Measurements from ENCODE around the gene MARCHF11.

MARCHF11 gene

DNA sequence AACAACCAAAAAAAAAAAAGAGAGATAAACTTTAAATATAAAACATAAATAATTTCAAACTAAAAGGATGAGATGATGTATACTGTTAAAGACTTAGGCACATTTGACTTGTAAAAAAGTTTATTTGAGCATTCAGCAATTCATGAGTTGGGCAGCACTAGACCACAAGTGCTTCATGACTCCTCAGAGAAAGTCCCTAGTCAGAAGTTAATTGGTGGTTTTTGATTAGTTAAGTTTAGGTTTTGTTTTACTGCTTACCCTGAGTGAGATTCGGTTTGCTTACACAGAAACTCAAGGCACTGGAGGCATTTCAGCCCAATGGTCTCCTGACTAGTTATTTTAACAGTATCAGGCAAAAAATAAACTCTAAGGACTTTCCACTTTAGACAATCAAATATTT lies 129.2 kb downstream of the MARCHF11 start:
- no peak overlapping the region for H3K27ac ChIP-seq (ENCODE audit: low read depth, low read length)
- no peaks in the 10 kb centered on the region for H3K9me3 ChIP-seq (ENCODE audit: low read length)
- no peaks in the 10 kb centered on the region for H3K4me1 ChIP-seq (ENCODE audit: insufficient read depth, low read length)
- no peak overlapping the region for H3K9ac ChIP-seq (ENCODE audit: low read length)
- H3K36me3 ChIP-seq (ENCODE audit: insufficient read depth, low read length), result no peaks in the 10 kb centered on the region
- no peaks in the 10 kb centered on the region for H3K27me3 ChIP-seq (ENCODE audit: control insufficient read depth in 1 of 2, insufficient read depth in 2 of 2, low read length in 2 of 2)
- H3K4me3 ChIP-seq (ENCODE audit: low read depth in 1 of 2, low read length in 2 of 2), result no peak overlapping the region

DNA sequence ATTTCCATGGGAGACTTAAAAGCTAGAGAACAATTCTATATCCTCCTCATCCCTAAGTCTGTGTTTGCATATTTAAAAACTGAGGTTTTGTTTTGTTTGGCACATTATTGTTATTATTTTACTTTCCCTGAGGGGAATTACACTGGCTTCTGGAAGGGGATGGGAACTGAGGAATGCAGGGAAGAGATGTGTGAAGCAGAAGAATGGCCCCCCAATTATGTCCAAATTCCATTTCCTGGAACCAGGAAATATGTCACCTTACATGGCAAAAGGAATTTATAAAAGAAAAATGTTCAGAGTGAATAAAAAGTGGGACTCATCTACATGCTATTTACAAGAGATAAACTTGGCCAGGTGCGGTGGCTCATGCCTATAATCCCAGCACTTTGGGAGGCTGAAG lies 129.8 kb downstream of the MARCHF11 start:
- Histone ChIP-seq H3K4me1 (ENCODE audit: insufficient read depth, low read length) (no peaks in the 10 kb centered on the region), H3K4me3 (ENCODE audit: low read depth in 1 of 2, low read length in 2 of 2) (no peak overlapping the region), H3K27me3 (ENCODE audit: control insufficient read depth in 1 of 2, insufficient read depth in 2 of 2, low read length in 2 of 2) (no peaks in the 10 kb centered on the region), H3K9ac (ENCODE audit: low read length) (no peak overlapping the region), H3K36me3 (ENCODE audit: insufficient read depth, low read length) (no peaks in the 10 kb centered on the region), H3K9me3 (ENCODE audit: low read length) (no peaks in the 10 kb centered on the region), H3K27ac (ENCODE audit: low read depth, low read length) (no peak overlapping the region)

DNA sequence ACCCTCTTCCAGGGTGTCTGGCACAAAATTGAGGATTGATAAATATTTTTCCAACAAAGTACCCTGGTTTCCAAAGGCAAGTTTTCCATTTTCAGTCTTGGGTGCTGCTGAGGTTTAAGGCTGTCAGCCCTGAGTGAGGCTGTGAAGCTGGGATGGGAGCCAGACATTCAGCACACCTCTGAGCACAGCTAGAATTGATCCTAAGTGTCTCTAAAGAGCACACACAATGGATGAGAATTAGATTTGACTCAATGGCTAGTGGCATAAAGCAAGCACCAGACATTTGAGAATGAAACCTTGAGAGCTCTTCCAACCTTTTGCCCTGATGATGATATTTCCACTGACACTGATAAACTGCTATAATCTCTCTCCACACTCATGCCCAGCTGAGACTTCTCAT lies 131.5 kb downstream of the MARCHF11 start:
- Histone ChIP-seq H3K4me1 (ENCODE audit: insufficient read depth, low read length) (no peaks in the 10 kb centered on the region), H3K9me3 (ENCODE audit: low read length) (no peaks in the 10 kb centered on the region), H3K27me3 (ENCODE audit: control insufficient read depth in 1 of 2, insufficient read depth in 2 of 2, low read length in 2 of 2) (no peaks in the 10 kb centered on the region), H3K4me3 (ENCODE audit: low read depth in 1 of 2, low read length in 2 of 2) (no peak overlapping the region), H3K9ac (ENCODE audit: low read length) (no peak overlapping the region), H3K36me3 (ENCODE audit: insufficient read depth, low read length) (no peaks in the 10 kb centered on the region), H3K27ac (ENCODE audit: low read depth, low read length) (no peak overlapping the region)

DNA sequence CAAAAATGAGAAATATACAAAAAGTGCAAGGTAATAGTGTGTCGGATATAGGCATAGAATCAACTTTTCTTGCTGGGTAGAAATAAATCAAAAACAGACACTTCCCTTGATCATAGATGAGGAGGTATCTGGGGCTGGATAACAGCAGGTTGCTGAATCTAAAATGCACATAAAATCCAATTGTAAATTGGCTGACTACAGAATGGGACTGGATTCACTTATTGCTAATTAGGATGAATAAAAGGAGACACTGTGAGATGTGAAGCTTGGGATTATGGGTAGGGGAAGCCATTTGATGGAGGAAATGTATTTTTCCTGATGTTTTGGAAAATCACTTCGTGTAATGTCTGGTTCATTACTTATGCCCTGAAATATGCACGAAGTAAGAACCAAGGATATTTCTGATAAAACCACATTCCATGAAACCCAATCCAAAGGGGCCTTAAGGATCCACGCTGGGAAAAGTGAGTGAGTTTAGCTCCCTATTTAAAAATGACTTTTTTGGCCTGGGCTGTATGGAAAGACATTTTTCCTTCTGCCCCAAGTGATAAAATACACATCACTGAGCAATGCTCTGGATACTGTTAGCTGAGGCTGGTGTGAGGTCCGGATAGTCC lies 136.1 kb downstream of the MARCHF11 start:
- H3K27me3 ChIP-seq (ENCODE audit: control insufficient read depth in 1 of 2, insufficient read depth in 2 of 2, low read length in 2 of 2), result no peaks in the 10 kb centered on the region
- no peak overlapping the region for H3K27ac ChIP-seq (ENCODE audit: low read depth, low read length)
- H3K9ac ChIP-seq (ENCODE audit: low read length), result no peak overlapping the region
- no peaks in the 10 kb centered on the region for H3K9me3 ChIP-seq (ENCODE audit: low read length)
- no peak overlapping the region for H3K4me3 ChIP-seq (ENCODE audit: low read depth in 1 of 2, low read length in 2 of 2)
- no peaks in the 10 kb centered on the region for H3K4me1 ChIP-seq (ENCODE audit: insufficient read depth, low read length)
- no peaks in the 10 kb centered on the region for H3K36me3 ChIP-seq (ENCODE audit: insufficient read depth, low read length)

DNA sequence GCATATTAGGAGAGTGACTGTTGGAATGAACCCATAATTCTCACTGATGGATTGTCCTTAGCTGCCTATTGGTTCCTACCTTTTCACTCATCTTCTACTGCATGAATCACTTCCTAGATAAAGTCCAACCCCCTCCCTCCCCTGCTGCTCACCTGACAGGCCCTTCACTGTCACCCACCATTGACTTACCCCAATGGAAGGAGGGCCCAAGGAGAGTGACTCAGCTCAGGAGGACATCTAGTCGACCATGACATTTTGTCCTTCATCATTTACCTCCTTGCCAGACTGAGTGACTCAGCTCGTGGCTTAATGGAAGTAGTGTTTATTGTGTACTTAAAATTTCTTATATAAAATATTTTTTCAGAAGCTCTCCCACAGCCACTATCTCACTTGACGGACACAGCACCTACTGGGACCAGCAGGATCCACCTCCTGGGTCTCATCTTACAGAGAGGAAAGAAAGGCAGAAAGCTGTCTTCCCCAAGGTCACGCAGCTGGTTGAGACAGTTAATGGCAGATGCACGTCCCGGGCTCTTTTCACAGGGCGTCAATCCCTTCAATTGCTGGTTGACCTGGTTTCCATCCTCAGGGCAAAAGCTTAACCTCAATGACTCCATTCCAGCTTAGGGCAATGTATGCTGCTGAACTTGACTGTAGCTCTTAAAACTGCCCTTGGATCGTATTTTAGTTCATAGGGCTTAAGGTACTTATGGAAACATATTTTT lies 142.3 kb downstream of the MARCHF11 start:
- Histone ChIP-seq H3K4me3 (ENCODE audit: low read depth in 1 of 2, low read length in 2 of 2) (no peak overlapping the region), H3K27me3 (ENCODE audit: control insufficient read depth in 1 of 2, insufficient read depth in 2 of 2, low read length in 2 of 2) (no peaks in the 10 kb centered on the region), H3K36me3 (ENCODE audit: insufficient read depth, low read length) (no peaks in the 10 kb centered on the region), H3K9me3 (ENCODE audit: low read length) (no peaks in the 10 kb centered on the region), H3K27ac (ENCODE audit: low read depth, low read length) (no peak overlapping the region), H3K9ac (ENCODE audit: low read length) (no peak overlapping the region), H3K4me1 (ENCODE audit: insufficient read depth, low read length) (no peaks in the 10 kb centered on the region)

DNA sequence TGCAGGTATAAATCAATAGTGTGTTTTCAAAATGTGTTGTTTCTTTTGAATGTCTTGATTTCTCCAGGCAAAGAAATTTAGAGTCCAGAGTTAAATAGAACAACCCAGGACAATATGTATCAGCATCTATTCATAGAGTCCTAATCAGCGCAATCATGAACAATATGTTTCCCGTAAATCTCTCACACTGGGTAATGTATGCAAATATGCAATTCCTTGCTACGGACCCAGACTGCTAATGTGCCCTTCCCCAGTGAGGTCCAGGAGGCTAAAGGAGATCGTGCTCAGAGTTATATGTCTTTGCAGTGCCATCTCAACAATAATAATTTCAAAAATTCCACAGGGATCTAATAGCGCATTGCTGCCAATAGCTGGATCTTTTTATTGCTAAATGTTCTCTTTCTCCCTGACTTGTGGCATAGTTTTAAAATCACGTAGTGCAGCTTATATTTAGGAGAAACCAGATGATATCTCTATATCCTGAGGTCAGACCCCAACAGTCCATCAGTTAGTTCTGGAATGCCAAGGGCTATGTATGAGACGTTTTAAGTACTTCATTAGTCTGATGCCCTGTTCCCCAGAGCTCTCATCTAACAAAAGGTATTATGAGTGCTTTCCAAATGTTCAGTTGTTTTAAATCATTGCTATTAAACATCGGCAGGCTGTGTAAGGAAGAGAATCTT lies 145.1 kb downstream of the MARCHF11 start:
- H3K27me3 ChIP-seq (ENCODE audit: control insufficient read depth in 1 of 2, insufficient read depth in 2 of 2, low read length in 2 of 2), result no peaks in the 10 kb centered on the region
- no peaks in the 10 kb centered on the region for H3K9me3 ChIP-seq (ENCODE audit: low read length)
- no peaks in the 10 kb centered on the region for H3K36me3 ChIP-seq (ENCODE audit: insufficient read depth, low read length)
- no peak overlapping the region for H3K9ac ChIP-seq (ENCODE audit: low read length)
- H3K4me3 ChIP-seq (ENCODE audit: low read depth in 1 of 2, low read length in 2 of 2), result no peak overlapping the region
- H3K27ac ChIP-seq (ENCODE audit: low read depth, low read length), result no peak overlapping the region
- H3K4me1 ChIP-seq (ENCODE audit: insufficient read depth, low read length), result no peaks in the 10 kb centered on the region

DNA sequence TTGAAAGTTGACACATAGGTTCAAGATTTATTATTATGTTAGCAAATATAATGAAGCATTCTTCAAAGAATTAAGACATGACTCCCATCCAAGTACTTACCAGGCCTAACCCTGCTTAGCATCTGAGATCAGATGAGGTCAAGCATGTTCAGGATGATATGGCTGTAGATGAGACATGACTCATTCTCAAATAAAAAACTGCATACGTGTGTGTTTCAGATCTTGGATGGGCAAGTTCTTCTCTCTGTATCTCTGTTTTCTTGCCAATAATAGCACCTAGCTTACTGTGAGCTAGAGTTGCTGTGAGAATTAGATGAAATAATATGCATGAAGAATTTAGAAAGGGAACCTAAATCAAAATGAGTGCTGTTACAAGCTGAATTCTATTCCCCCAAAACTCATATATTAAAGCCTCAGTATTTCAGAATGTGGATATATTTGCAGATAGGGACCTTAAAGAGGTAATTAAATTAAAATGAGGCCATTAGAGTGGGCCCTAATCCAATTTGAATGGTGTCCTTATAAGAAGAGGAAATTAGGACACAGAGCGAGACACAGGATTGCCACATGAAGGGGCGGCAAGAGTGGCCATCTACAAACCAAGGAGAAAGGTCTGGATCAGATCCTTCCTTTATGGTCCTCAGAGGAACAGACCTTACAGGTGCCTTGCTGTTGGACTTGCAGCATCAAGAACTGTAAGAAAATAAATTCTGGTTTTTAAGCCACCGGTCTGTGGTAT lies 146.2 kb downstream of the MARCHF11 start:
- Histone ChIP-seq H3K9ac (ENCODE audit: low read length) (no peak overlapping the region), H3K4me1 (ENCODE audit: insufficient read depth, low read length) (no peaks in the 10 kb centered on the region), H3K36me3 (ENCODE audit: insufficient read depth, low read length) (no peaks in the 10 kb centered on the region), H3K27ac (ENCODE audit: low read depth, low read length) (no peak overlapping the region), H3K9me3 (ENCODE audit: low read length) (no peaks in the 10 kb centered on the region), H3K27me3 (ENCODE audit: control insufficient read depth in 1 of 2, insufficient read depth in 2 of 2, low read length in 2 of 2) (no peaks in the 10 kb centered on the region), H3K4me3 (ENCODE audit: low read depth in 1 of 2, low read length in 2 of 2) (no peak overlapping the region)

DNA sequence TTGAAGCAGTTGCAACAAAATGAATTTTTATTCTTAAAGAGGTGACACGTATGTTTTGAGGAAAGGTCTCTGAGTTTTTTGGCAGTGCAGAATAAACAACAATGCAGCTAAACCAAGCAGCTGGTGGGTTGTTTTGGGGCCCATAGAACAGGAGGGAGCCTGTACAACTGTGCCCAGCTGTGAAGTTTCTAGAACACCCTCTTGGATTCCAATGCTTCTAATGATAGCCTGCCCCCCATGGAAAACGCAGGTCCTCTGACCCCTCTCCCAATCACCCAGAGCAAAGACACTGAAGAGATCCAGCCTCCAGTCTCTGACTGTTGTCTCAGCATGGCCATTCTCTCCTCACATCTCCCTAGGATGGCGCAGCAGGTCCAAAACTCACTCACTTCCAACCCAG lies 150.9 kb downstream of the MARCHF11 start:
- Histone ChIP-seq H3K9me3 (ENCODE audit: low read length) (no peaks in the 10 kb centered on the region), H3K36me3 (ENCODE audit: insufficient read depth, low read length) (no peaks in the 10 kb centered on the region)

DNA sequence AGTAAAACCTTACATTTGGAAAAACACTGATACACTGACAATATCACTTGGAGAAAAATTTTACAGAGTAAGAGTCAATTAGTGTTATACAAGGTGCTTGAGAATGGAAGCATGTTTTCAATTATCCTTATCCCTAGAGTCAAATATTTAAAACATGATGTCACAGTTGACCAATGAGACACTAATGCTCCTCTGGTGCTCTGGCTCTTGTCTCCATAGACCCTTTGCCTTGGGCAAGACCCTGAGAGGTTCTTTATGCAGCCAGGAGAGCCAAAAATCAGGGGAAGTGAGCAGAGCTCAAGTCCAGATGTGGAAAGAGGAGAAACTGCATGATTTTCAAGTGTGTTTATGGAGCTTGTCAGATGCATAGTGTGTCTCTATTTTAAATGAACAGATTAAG lies 153.9 kb downstream of the MARCHF11 start:
- H3K9me3 ChIP-seq (ENCODE audit: low read length), result no peaks in the 10 kb centered on the region
- no peaks in the 10 kb centered on the region for H3K4me1 ChIP-seq (ENCODE audit: insufficient read depth, low read length)
- H3K36me3 ChIP-seq (ENCODE audit: insufficient read depth, low read length), result no peaks in the 10 kb centered on the region
- no peaks in the 10 kb centered on the region for H3K27me3 ChIP-seq (ENCODE audit: control insufficient read depth in 1 of 2, insufficient read depth in 2 of 2, low read length in 2 of 2)
- H3K27ac ChIP-seq (ENCODE audit: low read depth, low read length), result no peak overlapping the region
- no peak overlapping the region for H3K9ac ChIP-seq (ENCODE audit: low read length)
- H3K4me3 ChIP-seq (ENCODE audit: low read depth in 1 of 2, low read length in 2 of 2), result no peak overlapping the region

More for the DNA sequence above, 150.9 kb downstream of the MARCHF11 start:
- H3K27me3 ChIP-seq (ENCODE audit: control insufficient read depth in 1 of 2, insufficient read depth in 2 of 2, low read length in 2 of 2), result no peaks in the 10 kb centered on the region
- no peak overlapping the region for H3K27ac ChIP-seq (ENCODE audit: low read depth, low read length)
- no peak overlapping the region for H3K9ac ChIP-seq (ENCODE audit: low read length)
- H3K4me1 ChIP-seq (ENCODE audit: insufficient read depth, low read length), result no peaks in the 10 kb centered on the region
- no peak overlapping the region for H3K4me3 ChIP-seq (ENCODE audit: low read depth in 1 of 2, low read length in 2 of 2)

DNA sequence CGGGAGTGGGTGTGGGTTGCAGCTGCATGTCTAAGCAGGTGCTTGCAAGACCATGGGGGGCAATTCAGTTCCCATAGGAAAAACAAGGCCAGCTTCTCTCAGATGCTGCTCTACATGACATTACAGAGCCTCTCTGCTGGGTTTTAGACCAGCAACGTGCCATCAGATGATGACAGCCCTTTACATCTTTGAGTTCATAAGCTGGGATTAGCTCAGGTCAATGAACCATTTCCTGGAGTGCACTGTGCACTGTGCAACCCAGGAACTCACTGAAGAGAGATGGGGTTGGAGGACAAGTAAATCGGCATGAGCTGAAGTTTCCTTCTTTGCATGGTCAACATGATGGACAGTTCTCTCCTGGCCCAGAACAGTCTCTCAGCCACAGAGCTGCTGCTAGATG lies 160.6 kb downstream of the MARCHF11 start:
- Histone ChIP-seq H3K27me3 (ENCODE audit: control insufficient read depth in 1 of 2, insufficient read depth in 2 of 2, low read length in 2 of 2) (no peaks in the 10 kb centered on the region), H3K4me1 (ENCODE audit: insufficient read depth, low read length) (no peaks in the 10 kb centered on the region), H3K4me3 (ENCODE audit: low read depth in 1 of 2, low read length in 2 of 2) (no peak overlapping the region), H3K9me3 (ENCODE audit: low read length) (no peaks in the 10 kb centered on the region), H3K9ac (ENCODE audit: low read length) (no peak overlapping the region), H3K27ac (ENCODE audit: low read depth, low read length) (no peak overlapping the region), H3K36me3 (ENCODE audit: insufficient read depth, low read length) (no peaks in the 10 kb centered on the region)

DNA sequence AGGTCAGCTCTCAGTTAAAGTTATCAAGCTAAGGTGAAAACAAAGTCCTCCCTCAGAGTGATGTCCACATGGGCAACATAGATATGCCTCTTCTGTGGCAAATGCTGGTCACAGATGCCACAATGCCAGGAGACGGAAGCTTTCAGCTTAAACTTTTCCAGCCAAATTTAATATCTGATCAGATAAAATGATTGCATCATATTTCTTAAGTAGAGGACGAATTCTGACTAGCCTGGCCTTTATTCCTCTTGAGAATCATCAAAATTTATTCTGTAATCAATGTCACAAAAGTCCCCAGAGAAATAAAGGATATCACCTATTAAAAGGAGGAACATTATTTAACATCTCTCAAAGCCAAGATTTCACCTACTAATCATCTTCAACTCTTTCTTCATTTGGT lies 161.9 kb downstream of the MARCHF11 start:
- Histone ChIP-seq H3K4me1 (ENCODE audit: insufficient read depth, low read length) (no peaks in the 10 kb centered on the region), H3K36me3 (ENCODE audit: insufficient read depth, low read length) (no peaks in the 10 kb centered on the region), H3K27me3 (ENCODE audit: control insufficient read depth in 1 of 2, insufficient read depth in 2 of 2, low read length in 2 of 2) (no peaks in the 10 kb centered on the region), H3K27ac (ENCODE audit: low read depth, low read length) (no peak overlapping the region), H3K9me3 (ENCODE audit: low read length) (no peaks in the 10 kb centered on the region), H3K4me3 (ENCODE audit: low read depth in 1 of 2, low read length in 2 of 2) (no peak overlapping the region), H3K9ac (ENCODE audit: low read length) (no peak overlapping the region)
